GM12875 (cell line): ENCODE data around the gene RC3H2.

ENCODE experiments used
- H3K4me3 ChIP-seq: one replicate; pipeline ENCODE4 v1.5.1; 2011; ENCODE audit warnings: low read depth, low read length, control low read depth
- TF ChIP-seq, protein P1 (sequence below): IDR thresholded peaks from 2 replicates; pipeline ENCODE4 v1.5.1; 2011; ENCODE audit warnings: low read depth, mild to moderate bottlenecking, control low read depth, inconsistent platforms, low read length, moderate library complexity, borderline replicate concordance; ENCODE audit not compliant: insufficient read depth

The RC3H2 gene

DNA sequence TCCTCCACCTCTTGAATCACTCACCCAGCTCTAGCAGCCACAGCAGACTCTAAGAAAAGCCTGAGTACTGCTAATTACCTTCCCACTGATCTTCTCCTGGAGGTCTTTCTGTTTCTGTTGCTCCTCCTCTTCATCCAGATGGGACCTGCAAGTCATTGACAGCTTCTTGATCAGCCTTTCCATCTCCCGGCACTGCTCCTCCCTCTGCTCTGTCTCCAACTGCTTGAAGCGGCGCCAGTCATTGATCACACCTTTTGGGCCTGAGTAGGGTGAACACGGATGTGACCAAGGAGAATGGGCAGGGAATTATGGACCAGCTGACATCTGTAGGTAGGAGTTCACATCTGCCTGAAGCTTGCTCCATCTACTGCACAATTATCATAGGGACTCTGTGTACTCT, 82.2 kb downstream of the RC3H2 start:
- H3K4me3 ChIP-seq, result no peak overlapping the region
- TF ChIP-seq, protein P1, sequence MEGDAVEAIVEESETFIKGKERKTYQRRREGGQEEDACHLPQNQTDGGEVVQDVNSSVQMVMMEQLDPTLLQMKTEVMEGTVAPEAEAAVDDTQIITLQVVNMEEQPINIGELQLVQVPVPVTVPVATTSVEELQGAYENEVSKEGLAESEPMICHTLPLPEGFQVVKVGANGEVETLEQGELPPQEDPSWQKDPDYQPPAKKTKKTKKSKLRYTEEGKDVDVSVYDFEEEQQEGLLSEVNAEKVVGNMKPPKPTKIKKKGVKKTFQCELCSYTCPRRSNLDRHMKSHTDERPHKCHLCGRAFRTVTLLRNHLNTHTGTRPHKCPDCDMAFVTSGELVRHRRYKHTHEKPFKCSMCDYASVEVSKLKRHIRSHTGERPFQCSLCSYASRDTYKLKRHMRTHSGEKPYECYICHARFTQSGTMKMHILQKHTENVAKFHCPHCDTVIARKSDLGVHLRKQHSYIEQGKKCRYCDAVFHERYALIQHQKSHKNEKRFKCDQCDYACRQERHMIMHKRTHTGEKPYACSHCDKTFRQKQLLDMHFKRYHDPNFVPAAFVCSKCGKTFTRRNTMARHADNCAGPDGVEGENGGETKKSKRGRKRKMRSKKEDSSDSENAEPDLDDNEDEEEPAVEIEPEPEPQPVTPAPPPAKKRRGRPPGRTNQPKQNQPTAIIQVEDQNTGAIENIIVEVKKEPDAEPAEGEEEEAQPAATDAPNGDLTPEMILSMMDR, result no peak

- TF ChIP-seq, protein P1, result no peak
- H3K4me3 ChIP-seq, result no peak overlapping the region
These were observed 83.1 kb downstream of the RC3H2 start for GRCh38 chr9:122822056-122822455.

GRCh38 chr9:122821278-122821943, 83.7 kb downstream of the RC3H2 start:
- H3K4me3 ChIP-seq, result no peak overlapping the region
- TF ChIP-seq, protein P1, result no peak

GRCh38 chr9:122820490-122820845, 84.7 kb downstream of the RC3H2 start:
- H3K4me3 ChIP-seq, result no peak overlapping the region

GRCh38 chr9:122819791-122820489, 85.2 kb downstream of the RC3H2 start:
- TF ChIP-seq, protein P1, result no peak
- no peak overlapping the region for H3K4me3 ChIP-seq

More at GRCh38 chr9:122820490-122820845, 84.7 kb downstream of the RC3H2 start:
- TF ChIP-seq, protein P1, result no peak

DNA sequence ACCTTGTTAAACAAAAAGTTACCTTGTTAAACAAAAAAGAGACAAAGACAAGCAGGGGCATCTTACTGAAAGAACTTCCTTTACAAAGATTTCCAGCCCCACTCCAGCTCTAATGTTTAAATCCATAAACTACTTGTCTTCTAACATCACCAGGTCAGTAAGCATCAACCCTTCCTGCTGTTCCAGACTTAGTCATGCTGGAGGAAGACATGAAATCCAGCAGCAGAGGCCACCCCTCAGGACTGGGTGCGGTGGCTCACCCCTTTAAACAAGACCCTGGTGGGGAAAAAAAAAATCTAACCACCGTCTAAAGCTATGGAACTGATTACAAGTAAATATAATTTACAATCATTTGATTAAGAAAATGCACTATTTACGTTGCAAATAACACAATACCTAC, 85.8 kb downstream of the RC3H2 start:
- TF ChIP-seq, protein P1, result no peak
- no peak overlapping the region for H3K4me3 ChIP-seq

DNA sequence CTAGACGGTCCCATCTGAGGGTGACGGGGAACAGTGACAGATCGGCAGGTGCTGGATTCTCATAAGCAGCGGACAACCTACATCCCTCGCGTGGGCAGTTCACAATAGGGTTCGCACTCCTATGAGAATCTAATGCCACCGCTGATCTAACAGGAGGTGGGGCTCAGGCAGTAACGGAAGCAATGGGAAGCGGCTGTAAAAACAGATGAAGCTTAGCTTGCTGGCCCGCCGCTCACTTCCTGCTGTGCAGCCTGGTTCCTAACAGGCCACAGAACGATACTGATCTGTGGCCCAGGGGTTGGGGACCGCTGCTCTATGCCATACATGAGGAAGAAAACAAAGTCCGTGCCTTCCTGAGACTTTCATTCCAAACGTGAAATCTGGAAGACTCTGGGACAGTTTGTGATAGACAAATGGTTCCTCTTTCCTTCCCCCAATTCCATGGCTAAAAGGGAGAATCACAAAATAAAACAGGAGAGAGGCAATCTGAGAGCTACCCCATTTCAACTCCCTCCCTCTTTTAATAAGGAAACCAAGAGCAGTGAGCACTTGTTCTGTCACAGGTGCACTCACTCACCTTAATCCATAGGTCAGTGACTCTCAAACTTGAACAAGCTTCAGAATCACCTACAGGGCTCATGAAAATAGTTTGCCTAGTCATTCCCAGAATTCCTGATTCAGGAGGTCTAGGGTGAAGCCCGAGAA, 88.8 kb downstream of the RC3H2 start:
- H3K4me3 ChIP-seq, result no peak overlapping the region
- TF ChIP-seq, protein P1, result no peak
